Measurements from ENCODE around the gene MAP7D2.

GRCh38 chrX:20071511-20072079, 45.1 kb downstream of the MAP7D2 start:
- TF ChIP-seq CTCF (IDR thresholded peaks at IDR 0.05) (no peak), TCF7L2 (IDR thresholded peaks at IDR 0.05; ENCODE audit: low read depth, low read length) (no peak), POLR2AphosphoS5 (IDR thresholded peaks at IDR 0.05; ENCODE audit: low read depth, low read length) (no peak), SIN3A (IDR thresholded peaks at IDR 0.05; ENCODE audit: borderline replicate concordance, insufficient read depth, low read depth, low read length) (no peak)
- TF ChIP-seq, protein P1, sequence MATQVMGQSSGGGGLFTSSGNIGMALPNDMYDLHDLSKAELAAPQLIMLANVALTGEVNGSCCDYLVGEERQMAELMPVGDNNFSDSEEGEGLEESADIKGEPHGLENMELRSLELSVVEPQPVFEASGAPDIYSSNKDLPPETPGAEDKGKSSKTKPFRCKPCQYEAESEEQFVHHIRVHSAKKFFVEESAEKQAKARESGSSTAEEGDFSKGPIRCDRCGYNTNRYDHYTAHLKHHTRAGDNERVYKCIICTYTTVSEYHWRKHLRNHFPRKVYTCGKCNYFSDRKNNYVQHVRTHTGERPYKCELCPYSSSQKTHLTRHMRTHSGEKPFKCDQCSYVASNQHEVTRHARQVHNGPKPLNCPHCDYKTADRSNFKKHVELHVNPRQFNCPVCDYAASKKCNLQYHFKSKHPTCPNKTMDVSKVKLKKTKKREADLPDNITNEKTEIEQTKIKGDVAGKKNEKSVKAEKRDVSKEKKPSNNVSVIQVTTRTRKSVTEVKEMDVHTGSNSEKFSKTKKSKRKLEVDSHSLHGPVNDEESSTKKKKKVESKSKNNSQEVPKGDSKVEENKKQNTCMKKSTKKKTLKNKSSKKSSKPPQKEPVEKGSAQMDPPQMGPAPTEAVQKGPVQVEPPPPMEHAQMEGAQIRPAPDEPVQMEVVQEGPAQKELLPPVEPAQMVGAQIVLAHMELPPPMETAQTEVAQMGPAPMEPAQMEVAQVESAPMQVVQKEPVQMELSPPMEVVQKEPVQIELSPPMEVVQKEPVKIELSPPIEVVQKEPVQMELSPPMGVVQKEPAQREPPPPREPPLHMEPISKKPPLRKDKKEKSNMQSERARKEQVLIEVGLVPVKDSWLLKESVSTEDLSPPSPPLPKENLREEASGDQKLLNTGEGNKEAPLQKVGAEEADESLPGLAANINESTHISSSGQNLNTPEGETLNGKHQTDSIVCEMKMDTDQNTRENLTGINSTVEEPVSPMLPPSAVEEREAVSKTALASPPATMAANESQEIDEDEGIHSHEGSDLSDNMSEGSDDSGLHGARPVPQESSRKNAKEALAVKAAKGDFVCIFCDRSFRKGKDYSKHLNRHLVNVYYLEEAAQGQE (IDR thresholded peaks at IDR 0.05; ENCODE audit: insufficient read depth in 1 of 2, low read depth in 2 of 2, low read length in 1 of 2) = no peak

All from Panc1 (cell line).